WERI-Rb-1 (cell line): ENCODE results near the gene KLRC2.
"Not testable (repeated sequence)": the region's sequence is repeated elsewhere in the genome, so short reads cannot be mapped to it uniquely, and the experiment has no call there.

Source experiments
- DNase-seq: peaks from one replicate; pipeline ENCODE4 v3.0.0-alpha.2; 2020
- H3K27ac ChIP-seq: fragments of 250-450 bp; sonication (Bioruptor Pico); 2 replicates; pipeline ENCODE4 v1.5.1; 2020; ENCODE audit warnings: mild to moderate bottlenecking, moderate library complexity
- H3K27me3 ChIP-seq: fragments of 250-450 bp; sonication (Bioruptor Pico); 2 replicates; pipeline ENCODE4 v1.5.1; 2021; ENCODE audit warnings: mild to moderate bottlenecking, low read depth, moderate library complexity; ENCODE audit not compliant: insufficient read depth, severe bottlenecking
- H3K36me3 ChIP-seq: fragments of 250-450 bp; sonication (Bioruptor Pico); 2 replicates; pipeline ENCODE4 v1.5.1; 2020; ENCODE audit warnings: mild to moderate bottlenecking, moderate library complexity
- H3K4me3 ChIP-seq: 2 replicates; pipeline ENCODE4 v1.5.1; 2011; ENCODE audit warnings: low read depth, mild to moderate bottlenecking, control low read depth, low read length
- H3K9me3 ChIP-seq: fragments of 250-450 bp; sonication (Bioruptor Pico); 2 replicates; pipeline ENCODE4 v1.5.1; 2021; ENCODE audit warnings: mild to moderate bottlenecking, moderate library complexity; ENCODE audit not compliant: severe bottlenecking
- TF ChIP-seq, protein P1 (sequence below): IDR thresholded peaks from 2 replicates; pipeline ENCODE4 v1.5.1; 2011; ENCODE audit warnings: low read depth, mild to moderate bottlenecking, control low read depth, inconsistent platforms, low read length

The KLRC2 gene

DNA sequence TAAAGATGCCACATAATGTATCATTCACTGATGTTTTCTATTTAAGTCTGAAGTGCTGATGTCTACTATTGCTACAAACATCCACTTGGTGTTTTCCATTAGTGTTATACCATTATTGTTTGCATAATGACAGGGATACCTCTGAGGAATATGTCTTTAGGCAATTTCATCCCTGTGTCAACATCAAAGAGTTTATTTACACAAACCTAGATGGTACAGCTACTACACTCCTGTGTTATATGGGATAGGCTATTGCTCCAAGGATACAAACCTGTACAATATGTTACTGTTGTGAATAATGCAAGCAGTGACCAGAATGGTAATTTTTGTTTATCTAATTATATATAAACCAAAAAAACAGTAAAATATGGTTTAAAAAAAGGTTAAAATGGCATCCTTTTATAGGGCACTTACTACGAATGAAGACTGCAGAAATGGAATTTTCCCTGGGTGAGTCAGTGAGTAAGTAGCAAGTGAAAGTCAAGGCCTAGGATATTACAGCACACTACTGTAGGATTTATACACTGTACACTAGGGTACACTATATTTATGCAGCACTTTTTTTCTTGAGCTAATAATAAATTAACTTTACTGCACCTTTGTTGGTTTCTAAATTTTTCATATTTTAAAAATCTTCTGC lies 11.4 kb downstream of the KLRC2 start:
- H3K9me3 ChIP-seq, H3K27ac ChIP-seq, H3K4me3 ChIP-seq, H3K27me3 ChIP-seq, H3K36me3 ChIP-seq, DNase-seq: not testable (repeated sequence)

DNA sequence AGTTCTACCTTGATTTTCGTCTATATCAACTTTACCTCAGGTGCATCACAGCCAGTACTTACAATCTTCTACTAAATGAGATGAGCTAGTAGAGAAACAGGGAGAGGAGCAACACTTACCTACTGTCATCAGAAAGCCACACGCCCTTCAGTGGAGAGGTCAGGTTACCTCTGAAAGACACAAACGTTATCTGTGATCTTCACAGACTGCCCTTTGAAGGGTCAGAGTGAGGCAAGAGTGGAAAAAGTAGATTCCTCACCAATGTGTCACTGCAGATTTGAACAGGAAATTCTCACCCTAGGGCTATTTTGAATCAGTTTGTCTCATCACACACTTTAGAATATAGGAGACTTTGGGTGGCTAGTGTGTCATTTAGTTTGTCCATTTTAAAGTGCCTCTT lies 13.7 kb downstream of the KLRC2 start:
- H3K27ac ChIP-seq, H3K27me3 ChIP-seq, H3K36me3 ChIP-seq, H3K9me3 ChIP-seq, H3K4me3 ChIP-seq, DNase-seq: not testable (repeated sequence)

DNA sequence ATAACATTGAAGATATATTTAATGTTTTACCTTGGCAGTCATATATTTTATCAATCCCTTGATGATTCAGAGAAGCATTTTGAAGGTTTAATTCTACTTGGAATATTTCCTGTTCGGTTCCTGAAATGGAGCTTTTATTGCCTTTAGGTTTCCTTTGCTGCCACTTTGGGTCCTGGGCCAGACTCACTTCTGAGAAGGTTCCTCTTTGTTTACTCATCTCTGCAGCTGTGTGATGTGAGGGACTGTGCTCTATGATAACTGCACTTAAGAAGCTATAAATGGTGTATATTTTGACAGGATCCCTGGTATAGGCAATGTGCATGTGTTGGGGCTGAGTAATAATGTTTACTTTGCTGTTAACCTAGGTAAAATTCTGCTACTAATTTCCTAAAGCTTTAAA lies 15.5 kb downstream of the KLRC2 start, which contains the start of gene KLRC3:
KLRC3 (minus strand) TSS at position 262 of the 400 bp plus-strand sequence; CDS start at position 217, 45 bp downstream.
- not testable (repeated sequence) for H3K27ac ChIP-seq, H3K4me3 ChIP-seq, H3K36me3 ChIP-seq, H3K9me3 ChIP-seq, DNase-seq, H3K27me3 ChIP-seq

DNA sequence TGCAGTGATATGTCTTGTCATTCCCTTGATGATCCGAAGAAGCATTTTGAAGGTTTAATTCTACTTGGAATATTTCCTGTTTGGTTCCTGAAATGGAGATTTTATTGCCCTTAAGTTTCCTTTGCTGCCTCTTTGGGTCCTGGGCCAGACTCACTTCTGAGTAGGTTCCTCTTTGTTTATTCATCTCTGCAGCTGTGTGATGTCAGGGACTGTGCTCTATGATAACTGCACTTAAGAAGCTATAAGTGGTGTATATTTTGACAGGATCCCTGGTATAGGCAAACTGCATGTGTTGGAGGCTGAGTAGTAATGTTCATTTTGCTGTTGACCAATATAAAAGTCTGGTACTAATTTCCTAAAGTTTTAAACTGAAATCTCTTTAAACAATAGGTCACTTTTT lies 26.4 kb downstream of the KLRC2 start, which contains the start of gene KLRC4:
KLRC4 (minus strand) TSS at position 366 of the 400 bp plus-strand sequence; CDS start at position 184, 182 bp downstream.
- TF ChIP-seq, protein P1, sequence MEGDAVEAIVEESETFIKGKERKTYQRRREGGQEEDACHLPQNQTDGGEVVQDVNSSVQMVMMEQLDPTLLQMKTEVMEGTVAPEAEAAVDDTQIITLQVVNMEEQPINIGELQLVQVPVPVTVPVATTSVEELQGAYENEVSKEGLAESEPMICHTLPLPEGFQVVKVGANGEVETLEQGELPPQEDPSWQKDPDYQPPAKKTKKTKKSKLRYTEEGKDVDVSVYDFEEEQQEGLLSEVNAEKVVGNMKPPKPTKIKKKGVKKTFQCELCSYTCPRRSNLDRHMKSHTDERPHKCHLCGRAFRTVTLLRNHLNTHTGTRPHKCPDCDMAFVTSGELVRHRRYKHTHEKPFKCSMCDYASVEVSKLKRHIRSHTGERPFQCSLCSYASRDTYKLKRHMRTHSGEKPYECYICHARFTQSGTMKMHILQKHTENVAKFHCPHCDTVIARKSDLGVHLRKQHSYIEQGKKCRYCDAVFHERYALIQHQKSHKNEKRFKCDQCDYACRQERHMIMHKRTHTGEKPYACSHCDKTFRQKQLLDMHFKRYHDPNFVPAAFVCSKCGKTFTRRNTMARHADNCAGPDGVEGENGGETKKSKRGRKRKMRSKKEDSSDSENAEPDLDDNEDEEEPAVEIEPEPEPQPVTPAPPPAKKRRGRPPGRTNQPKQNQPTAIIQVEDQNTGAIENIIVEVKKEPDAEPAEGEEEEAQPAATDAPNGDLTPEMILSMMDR = no peak
- DNase-seq = no peak
- H3K27ac ChIP-seq = no peak within 1 kb of the TSS
- no peaks in the 10 kb centered on the region for H3K27me3 ChIP-seq
- no peak within 1 kb of the TSS for H3K4me3 ChIP-seq
- no peaks in the 10 kb centered on the region for H3K9me3 ChIP-seq
- H3K36me3 ChIP-seq = no peaks in the 10 kb centered on the region

DNA sequence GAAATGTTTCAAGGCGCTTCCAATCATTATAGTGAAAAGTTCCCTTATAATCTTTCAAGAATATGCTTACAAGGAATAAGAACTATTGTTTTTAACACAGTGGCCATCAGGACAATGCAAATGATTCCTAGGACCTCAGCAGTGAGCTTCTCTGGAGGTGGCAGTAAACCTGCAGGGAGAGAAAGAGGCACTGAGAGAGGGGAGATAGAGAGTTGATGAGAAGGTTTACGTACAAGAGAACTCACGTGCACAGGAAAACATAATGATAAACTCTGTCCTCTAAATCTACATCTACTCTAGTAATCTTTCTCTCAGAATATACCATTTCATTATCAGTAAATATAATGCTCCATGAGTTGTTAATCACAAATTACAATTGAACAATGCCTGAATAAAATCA lies 27.0 kb downstream of the KLRC2 start:
- TF ChIP-seq, protein P1 = no peak
- H3K27ac ChIP-seq = no peak overlapping the region
- H3K4me3 ChIP-seq = no peak overlapping the region
- DNase-seq = no peak
- no peaks in the 10 kb centered on the region for H3K36me3 ChIP-seq
- H3K27me3 ChIP-seq = no peaks in the 10 kb centered on the region
- H3K9me3 ChIP-seq = no peaks in the 10 kb centered on the region

DNA sequence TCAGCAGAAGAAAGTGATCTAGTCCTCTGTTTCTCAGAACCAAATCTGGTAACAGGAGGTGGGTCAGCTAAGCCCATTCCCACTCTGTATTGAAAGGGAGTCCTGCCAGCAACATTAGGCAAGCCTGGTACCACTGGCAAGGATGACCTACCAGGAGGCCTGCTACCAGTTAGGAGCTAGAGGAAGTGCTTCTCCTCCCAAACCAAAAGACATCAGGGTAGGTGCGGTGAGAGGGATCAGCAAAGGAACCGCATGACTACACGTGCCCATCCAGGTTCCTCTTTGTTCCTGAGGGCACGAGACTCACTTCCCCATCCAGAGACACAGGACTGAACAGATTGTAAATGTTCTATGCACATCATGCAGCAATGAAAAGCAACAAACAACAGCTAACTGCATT lies 29.1 kb downstream of the KLRC2 start:
- Histone ChIP-seq H3K9me3 (no peaks in the 10 kb centered on the region), H3K4me3 (no peak overlapping the region), H3K27me3 (no peaks in the 10 kb centered on the region), H3K27ac (no peak overlapping the region), H3K36me3 (no peaks in the 10 kb centered on the region)
- TF ChIP-seq, protein P1 = no peak
- no peak for DNase-seq

DNA sequence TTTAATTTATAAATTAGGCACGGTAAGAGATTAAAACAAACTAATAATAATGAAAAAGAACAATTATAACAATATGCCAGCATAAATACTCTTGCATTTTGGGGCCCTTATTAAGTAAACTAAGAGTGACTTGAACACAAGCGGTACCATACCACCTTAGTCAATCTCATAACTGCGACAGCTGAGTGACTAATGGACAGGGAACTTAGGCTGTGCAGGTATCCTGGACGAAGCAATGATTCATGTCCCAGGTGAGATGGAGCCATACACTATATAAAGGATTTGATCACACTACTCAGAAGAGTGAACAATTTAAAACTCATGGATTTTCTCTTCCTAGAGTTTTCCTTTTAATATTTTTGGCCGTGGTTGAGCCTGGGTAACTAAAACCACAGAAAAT lies 30.5 kb downstream of the KLRC2 start:
- Histone ChIP-seq H3K4me3 (no peak overlapping the region), H3K27me3 (no peaks in the 10 kb centered on the region), H3K27ac (no peak overlapping the region), H3K9me3 (no peaks in the 10 kb centered on the region), H3K36me3 (no peaks in the 10 kb centered on the region)
- TF ChIP-seq, protein P1 = no peak
- no peak for DNase-seq
